HT1080 (cell line): Measurements from ENCODE around the gene RBM38. TPM values are rescaled to one million over a fixed set of nuclear protein-coding genes. Genes with fewer than 3 reads are reported as not detected.
A peak's percentile ranks its signal among the peaks of the same experiment; 100 is the strongest.

Experiments
- DNase-seq: peaks from one replicate; pipeline ENCODE4 v3.0.0-alpha.2; 2015; ENCODE audit warnings: low read depth
- total RNA-seq: library from RNA; depleted of rRNA; stranded (reverse); fragments of >200 nt; shearing (Covaris generic); gene quantifications from 2 replicates; pipeline ENCODE4 v1.2.3, GENCODE V29; 2014

RBM38 gene
- total RNA-seq, 1 experiment from 2014 or later: 23.9 TPM

- no peak for DNase-seq
Measured at GRCh38 chr20:57435105-57435497, 43.9 kb downstream of the RBM38 start.

GRCh38 chr20:57435498-57436222 lies 44.5 kb downstream of the RBM38 start:
- DNase-seq: peak; percentile 80

GRCh38 chr20:57436223-57436545 lies 45.0 kb downstream of the RBM38 start:
- no peak for DNase-seq

- DNase-seq: no peak
Measured at GRCh38 chr20:57437267-57437666, 46.1 kb downstream of the RBM38 start.

GRCh38 chr20:57437672-57438330 lies 46.6 kb downstream of the RBM38 start:
- no peak for DNase-seq

DNA sequence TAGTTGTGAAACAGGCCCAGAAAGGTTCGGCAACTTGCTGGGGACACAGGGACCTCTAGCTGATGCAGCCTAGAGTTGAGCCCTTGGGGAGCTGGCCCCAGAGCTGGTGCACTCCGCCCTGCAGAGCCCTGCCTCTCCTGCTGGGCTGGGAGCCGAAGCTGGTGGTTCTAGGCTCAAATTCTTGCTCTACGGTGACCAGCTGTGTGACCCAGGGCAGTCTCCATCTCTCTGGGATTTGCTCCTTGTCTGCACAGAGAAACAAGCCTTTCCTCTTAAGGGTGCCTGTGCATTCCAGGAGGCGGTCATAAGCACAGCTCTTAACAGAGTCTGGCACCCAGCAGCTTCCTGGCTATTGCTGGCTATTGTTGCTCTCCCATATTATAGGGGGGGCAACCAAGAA lies 47.4 kb downstream of the RBM38 start:
- DNase-seq: no peak

DNA sequence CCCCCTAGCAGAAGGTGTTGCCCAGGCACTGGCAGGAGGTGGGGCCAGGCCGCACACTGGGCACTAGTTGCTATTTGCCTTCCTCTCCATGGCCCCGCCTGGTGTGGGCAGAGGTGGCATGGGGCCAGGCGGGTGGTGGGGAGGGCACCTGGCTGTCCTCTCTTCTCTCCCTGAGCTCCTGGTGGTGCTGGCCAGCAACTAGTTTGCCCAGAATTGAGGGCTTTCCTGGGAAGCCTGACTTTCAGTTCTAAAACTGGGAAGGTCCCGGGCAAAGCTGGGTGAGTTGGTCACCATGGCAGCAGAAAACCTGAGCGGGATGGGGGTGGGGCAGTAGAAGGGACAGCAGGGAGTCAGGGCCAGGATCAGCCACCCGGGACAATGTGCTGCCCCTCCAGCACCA lies 48.2 kb downstream of the RBM38 start:
- DNase-seq: no peak

GRCh38 chr20:57439993-57440392 lies 48.8 kb downstream of the RBM38 start:
- DNase-seq: no peak

DNA sequence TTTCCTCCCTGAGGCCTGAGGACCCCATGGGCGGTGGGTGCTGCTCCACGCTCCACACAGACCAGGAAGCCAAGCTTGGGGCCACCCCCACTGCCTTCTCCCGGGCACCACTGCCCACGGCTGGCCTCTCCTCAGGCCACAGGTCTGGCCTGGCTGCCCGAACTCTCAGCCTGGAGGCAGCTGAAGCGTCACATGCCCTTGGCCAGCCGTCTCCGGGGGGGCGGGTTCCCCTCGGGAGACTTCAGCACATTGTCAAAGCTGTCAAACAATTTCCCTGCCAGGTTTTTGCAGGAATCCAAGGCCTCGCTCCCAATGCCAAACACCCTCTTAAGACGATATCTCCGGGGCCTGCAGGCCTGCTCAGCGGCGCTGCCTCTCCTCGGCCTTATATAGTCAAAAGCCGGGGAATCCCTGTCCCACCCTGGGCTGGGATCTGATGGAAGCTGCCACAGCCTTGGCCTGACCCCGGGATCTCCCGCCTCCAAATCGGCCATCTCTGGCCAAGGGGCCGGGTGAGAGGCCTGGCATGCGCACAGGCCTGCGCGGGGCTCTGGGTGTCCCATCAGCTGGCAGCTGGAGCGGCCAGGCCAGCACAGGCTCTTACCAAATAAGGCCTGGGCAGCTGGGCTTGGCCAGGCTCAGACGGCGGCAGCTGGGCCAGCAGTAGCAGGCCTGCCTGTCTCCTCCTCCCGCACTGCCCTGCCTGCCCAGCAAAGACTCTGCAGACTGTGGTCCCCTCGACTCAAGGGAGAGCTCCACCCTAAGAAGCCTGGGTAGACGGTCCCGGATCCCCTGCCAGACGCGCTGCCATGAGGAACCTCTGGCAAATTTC lies 49.7 kb downstream of the RBM38 start:
- DNase-seq: no peak

DNA sequence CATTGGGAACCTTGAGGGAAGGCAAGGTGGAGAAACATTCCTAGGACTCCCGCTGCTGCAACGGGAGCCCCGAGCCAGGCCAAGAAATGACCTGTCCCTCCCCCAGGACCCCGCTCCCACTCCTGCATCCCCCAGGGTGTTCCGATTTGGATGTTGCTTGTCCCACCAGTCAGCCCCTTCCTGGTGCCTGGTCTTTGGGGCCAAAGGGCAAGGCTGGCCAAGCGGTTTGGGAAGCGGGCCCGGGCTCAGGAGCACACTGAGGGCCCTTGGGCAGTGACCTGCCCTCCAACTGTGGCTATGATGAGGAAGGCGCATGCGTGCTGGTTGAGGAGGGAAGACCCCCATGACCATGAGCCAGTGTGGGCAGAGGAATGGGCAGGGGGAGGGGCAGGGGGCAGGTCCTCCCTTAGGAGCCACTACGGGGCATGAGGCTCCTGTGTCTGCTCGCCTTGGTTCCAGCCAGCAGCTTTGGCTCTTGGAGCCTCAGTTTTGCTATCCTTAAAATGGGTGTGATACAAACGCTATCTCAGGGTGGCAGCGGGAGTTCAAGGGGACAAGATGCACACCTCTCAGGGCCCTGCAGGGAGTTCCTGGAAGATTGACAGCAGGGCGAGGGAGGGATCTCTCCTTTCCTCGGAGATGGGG lies 50.4 kb downstream of the RBM38 start:
- DNase-seq: no peak

GRCh38 chr20:57442158-57442887 lies 51.1 kb downstream of the RBM38 start:
- DNase-seq: no peak

DNA sequence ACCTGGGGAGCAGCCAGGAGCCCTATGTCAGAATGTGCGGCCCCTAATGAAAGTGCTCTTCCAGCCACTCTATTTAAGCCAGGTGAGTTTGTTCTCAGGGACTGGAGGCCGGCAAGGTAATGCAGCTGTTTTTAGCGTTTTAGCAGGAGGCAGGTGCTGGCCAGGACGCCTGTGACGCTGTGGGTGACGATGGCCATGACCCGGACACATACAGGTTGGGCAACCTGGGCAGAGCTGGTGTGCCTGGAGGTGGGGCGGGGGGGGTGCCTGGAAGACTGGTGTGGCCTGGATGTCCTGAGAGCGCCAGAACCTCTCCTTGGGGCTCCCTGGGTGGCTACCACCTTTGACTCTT lies 51.7 kb downstream of the RBM38 start:
- DNase-seq: no peak

DNA sequence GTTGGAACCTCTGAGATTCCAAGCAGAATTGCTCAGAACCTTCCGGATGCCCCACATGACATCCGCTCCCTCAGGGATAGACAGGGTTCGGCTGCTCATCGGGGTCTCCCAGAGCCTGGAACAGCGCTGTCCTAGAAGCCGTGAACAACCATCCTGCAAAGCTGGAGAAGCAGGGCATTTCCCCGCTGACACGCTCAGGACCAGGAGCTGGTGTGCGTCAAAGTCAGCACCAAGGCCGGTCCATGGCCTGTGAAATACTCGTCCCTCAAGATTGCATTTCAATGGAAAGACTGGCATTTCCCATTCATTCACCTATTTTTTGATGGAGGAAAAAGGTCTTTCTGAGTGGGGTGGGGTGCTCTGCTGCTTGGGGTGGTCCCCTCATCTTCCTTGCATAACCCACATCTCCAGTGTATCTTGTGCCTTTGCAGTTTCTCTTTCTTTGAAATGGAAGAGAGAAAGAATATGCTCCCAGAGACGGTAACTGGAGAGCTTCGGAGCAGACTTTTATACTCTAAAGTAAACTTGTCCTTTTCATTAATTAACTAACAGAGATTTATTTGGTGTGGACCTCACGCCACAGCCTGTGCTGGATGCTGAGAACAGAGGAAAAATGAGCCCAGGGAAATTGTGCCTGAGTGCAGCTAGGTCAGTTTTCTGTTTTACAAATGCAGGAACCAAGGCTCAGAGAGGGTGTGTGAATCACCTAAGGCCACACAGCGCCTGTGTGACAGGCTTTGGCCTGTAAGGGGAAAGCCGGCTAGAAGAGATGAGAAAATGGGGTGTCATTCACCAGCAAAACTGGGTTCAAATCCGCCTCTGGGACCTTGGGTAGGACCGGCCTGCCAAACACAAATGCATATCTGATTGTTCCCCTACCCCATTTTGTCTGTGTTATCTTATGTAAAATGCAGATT lies 52.4 kb downstream of the RBM38 start:
- no peak for DNase-seq

DNA sequence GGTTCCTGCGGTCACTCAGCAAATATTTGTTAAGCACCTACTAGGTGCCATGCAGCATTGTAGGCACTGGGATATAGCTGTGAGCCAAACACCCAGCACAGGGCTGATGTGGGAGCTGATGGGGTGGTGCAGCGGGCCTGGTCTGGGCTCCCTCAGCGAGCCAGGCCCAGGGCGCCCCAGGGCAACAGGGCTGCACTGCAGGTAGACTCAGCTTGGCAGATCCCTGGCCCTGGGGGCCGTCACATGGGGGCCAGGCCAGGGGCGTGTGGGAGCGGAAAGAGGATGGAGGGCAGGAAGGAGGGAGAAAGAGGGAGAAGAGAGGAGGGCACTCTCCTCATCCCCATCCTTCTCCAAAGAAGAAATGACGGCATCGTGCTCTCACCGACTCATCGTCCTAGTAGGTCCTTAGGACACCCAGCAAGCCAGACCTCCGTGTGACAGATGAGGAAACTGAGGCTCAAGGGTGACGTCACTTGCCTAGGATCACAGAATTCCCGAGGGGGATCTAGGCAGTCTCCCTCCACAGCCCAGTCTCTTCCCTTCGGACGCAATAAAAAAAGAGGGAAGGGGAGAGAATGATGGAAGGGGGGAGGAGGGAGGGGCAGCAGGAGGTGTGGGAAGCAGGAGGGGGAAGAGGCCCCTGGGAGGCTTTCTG lies 53.3 kb downstream of the RBM38 start:
- DNase-seq: no peak

- no peak for DNase-seq
Measured at GRCh38 chr20:57445298-57445697, 54.1 kb downstream of the RBM38 start.

- no peak for DNase-seq
Measured at GRCh38 chr20:57445774-57446173, 54.6 kb downstream of the RBM38 start.

DNA sequence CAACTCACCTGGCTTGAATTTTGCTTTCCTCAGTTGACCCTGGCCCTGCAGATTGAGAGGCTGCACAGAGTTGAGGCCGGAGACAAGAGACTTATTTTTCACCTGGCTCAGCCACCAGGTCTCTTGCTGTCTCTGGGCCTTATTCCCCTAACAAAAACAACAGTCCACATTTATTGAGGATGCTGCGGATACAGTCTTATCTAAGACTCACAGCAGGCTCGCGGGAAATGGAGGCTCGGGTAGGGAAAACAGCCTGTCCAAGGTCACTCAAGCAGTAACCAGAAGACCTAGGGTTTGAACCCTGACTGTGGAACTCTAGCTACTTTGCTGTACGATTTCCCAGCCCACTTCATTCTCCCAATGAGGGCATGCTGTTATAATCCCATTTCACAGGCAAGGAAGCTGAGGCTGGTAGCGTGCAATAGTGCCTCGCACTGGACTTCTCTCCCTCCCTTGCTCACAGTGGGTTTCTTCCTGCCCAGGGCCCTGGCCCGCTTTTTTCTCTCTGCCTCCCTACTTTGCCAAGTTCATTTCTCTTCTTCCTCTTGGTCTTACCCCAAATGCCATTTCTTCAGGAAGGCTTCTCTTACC lies 57.7 kb downstream of the RBM38 start:
- DNase-seq: no peak

GRCh38 chr20:57449398-57450354 lies 58.5 kb downstream of the RBM38 start:
- DNase-seq: no peak
